Adrenal gland (tissue), 12 donors: Measurements from ENCODE around the gene SLC41A1. TPM values are rescaled to one million over a fixed set of nuclear protein-coding genes. Genes with fewer than 3 reads are reported as not detected.

Source experiments
- DNase-seq, 7 donors: peaks; one replicate each; pipeline ENCODE4 v3.0.0-alpha.2; 2019 to 2020
- H3K27ac ChIP-seq, 5 donors: fragments of 200-600 bp; sonication (generic) in 4 of 5; 1 replicate in 3 of 5; 2 replicates in 2 of 5; pipeline versions ENCODE4 v1.5.1 to v1.8.0; 2016 to 2020; ENCODE audit warnings: mild to moderate bottlenecking in 1 of 5
- H3K27me3 ChIP-seq: fragments of 200-600 bp; 2 replicates; pipeline ENCODE4 v1.8.0; 2021
- H3K36me3 ChIP-seq, 2 donors: fragments of 200-600 bp; replicated peaks in 1 of 2; 1 replicate in 1 of 2; 2 replicates in 1 of 2; pipeline versions ENCODE4 v1.5.1 to v1.8.0; 2018 to 2022
- H3K4me1 ChIP-seq, 2 donors: fragments of 200-600 bp; replicated peaks in 1 of 2; 1 replicate in 1 of 2; 2 replicates in 1 of 2; pipeline versions ENCODE4 v1.5.1 to v1.8.0; 2018 to 2021
- H3K4me3 ChIP-seq, 4 donors: fragments of 200-600 bp; sonication (generic) in 3 of 4; one replicate each; pipeline ENCODE4 v1.5.1; 2016 to 2018
- H3K9me3 ChIP-seq, 3 donors: fragments of 200-600 bp; sonication (generic) in 1 of 3; replicated peaks in 1 of 3; 1 replicate in 2 of 3; 2 replicates in 1 of 3; pipeline versions ENCODE4 v1.5.1 to v1.8.0; 2016 to 2021
- CTCF ChIP-seq, 6 experiments: fragments of 450-650 bp in 4 of 6; fragments of 200-600 bp in 2 of 6; sonication (generic) in 1 of 6; IDR thresholded peaks; 1 replicate in 5 of 6; 2 replicates in 1 of 6; pipeline versions ENCODE4 v1.5.1 to v1.8.0; 2016 to 2021; ENCODE audit warnings: antibody characterized with exemption in 6 of 6, mild to moderate bottlenecking in 2 of 6, moderate library complexity in 1 of 6
- POLR2A ChIP-seq, 2 donors: fragments of 450-650 bp; IDR thresholded peaks; one replicate each; pipeline ENCODE4 v1.6.1; 2017; ENCODE audit warnings: antibody characterized with exemption in 2 of 2, mild to moderate bottlenecking in 2 of 2, moderate library complexity in 1 of 2
- WGBS, 4 donors: extraction: QIAGEN DNeasy Blood & Tissue Kit in 2 of 4; methylation state at CpG; one replicate each; pipeline versions ENCODE4 v1.1.5 to v1.1.7; 2013 to 2017; 5-methylcytosine and 5-hydroxymethylcytosine counted together
- intact Hi-C, 2 donors: fragments of 100-400 bp; cut with DNase I; formaldehyde crosslinking; loops; one replicate each; pipeline versions ENCODE4 v1.14.1 to v1.15.0; 2022 to 2023
- polyA plus RNA-seq, 3 donors: library from polyadenylated mRNA; stranded (reverse); fragments of 200-250 nt in 2 of 3; fragments of 350-450 nt in 1 of 3; fragmentation: Illumina TruSeq in 1 of 3; extraction: RNeasy Lipid Tissue Mini Kit (QIAGEN cat#74804) in 1 of 3; gene quantifications; one replicate each; pipeline ENCODE4 v1.2.3, GENCODE V29; 2013 to 2014
- total RNA-seq, 9 donors: library from RNA; depleted of rRNA in 4 of 9; stranded (reverse); fragments of >200 nt in 4 of 9; fragments of 120-200 nt in 1 of 9; fragmentation: NEBNext Ultra II Directional in 1 of 9; extraction: Animal tissue kit (Norgen Biotek cat#: 25700) in 1 of 9; gene quantifications; one replicate each; pipeline versions ENCODE4 v1.1.0 to v1.2.4, GENCODE V29; 2013 to 2023
- donor health status: healthy with polysubstance abuse.
- donor health status: Bipolar disorder and iron deficiency.
- donor health status: DM: yes; HTN: yes; CAD: no.
- donor health status: DM: no; HTN: no; CAD: no.
- donor health status: DM: no; HTN: no; CAD: no.
- donor health status: DM: yes; HTN: yes; CAD: no.

The SLC41A1 gene
- total and polyA plus RNA-seq, 12 donors: 8.9 to 143 (median 34.0) TPM

- Histone ChIP-seq H3K4me1 (no peaks in the 10 kb centered on the region), H3K27ac (no peak overlapping the region), H3K27me3 (no peaks in the 10 kb centered on the region), H3K9me3 (peaks cover 0 to 5% (median 4%) of the 10 kb centered on the region in 3 donors), H3K36me3 (no peaks in the 10 kb centered on the region), H3K4me3 (no peak overlapping the region)
- intact Hi-C loops: no loop called here
- DNase-seq: no peak
- TF ChIP-seq CTCF (IDR thresholded peaks at IDR 0.05): no peak
- TF ChIP-seq POLR2A (IDR thresholded peaks at IDR 0.05): no peak
Observed at GRCh38 chr1:205856433-205856832, 43.4 kb upstream of the SLC41A1 start.

- Histone ChIP-seq H3K36me3 (no peaks in the 10 kb centered on the region), H3K4me3 (no peak overlapping the region), H3K9me3 (peaks cover 0 to 5% (median 4%) of the 10 kb centered on the region in 3 donors), H3K27ac (no peak overlapping the region), H3K27me3 (no peaks in the 10 kb centered on the region), H3K4me1 (no peaks in the 10 kb centered on the region)
- no peak for TF ChIP-seq CTCF (IDR thresholded peaks at IDR 0.05)
- no peak for TF ChIP-seq POLR2A (IDR thresholded peaks at IDR 0.05)
- DNase-seq: no peak
- intact Hi-C loops: no loop called here
Observed at GRCh38 chr1:205852969-205853368, 40.0 kb upstream of the SLC41A1 start.

GRCh38 chr1:205851993-205852392, 39.0 kb upstream of the SLC41A1 start:
- TF ChIP-seq CTCF (IDR thresholded peaks at IDR 0.05) (no peak), POLR2A (IDR thresholded peaks at IDR 0.05) (no peak)
- Histone ChIP-seq H3K36me3 (no peaks in the 10 kb centered on the region), H3K9me3 (peaks cover 0 to 5% (median 4%) of the 10 kb centered on the region in 3 donors), H3K27ac (no peak overlapping the region), H3K27me3 (no peaks in the 10 kb centered on the region), H3K4me3 (no peak overlapping the region), H3K4me1 (no peaks in the 10 kb centered on the region)
- no peak for DNase-seq
- intact Hi-C loops: no loop called here
- 79 to 94% (median 86%) methylated on average over 4 of the region's 4 CpGs for WGBS, 4 donors

GRCh38 chr1:205849619-205850355, 36.8 kb upstream of the SLC41A1 start, which contains the start of gene PM20D1:
Gene PM20D1, minus strand, starts transcription at chr1:205850132. Its CDS starts 60 bp downstream, at chr1:205850072.
- TF ChIP-seq CTCF (IDR thresholded peaks at IDR 0.05): no peak
- peak in 1 of 2 donors; percentile 37 for TF ChIP-seq POLR2A (IDR thresholded peaks at IDR 0.05)
- intact Hi-C loops: no loop called here
- Histone ChIP-seq H3K4me1 (no peaks in the 10 kb centered on the region), H3K4me3 (peak within 1 kb of the TSS in 2 of 4 donors; percentile 15 to 39), H3K27ac (no peak within 1 kb of the TSS), H3K36me3 (no peaks in the 10 kb centered on the region), H3K27me3 (no peaks in the 10 kb centered on the region), H3K9me3 (peaks cover 0 to 4% (median 0%) of the 10 kb centered on the region in 3 donors)
- 46 to 90% (median 66%) methylated on average over 18 to 39 of the region's 39 CpGs for WGBS, 4 donors
- peak; percentile 52 to 89 (median 75) for DNase-seq
